Stimulated activated CD4-positive, alpha-beta T cell treated with anti-CD3 and anti-CD28 coated beads, Interleukin-12 subunit alpha, Interleukin-12 subunit beta, amount 100 ng/mL, for 48 hours (primary cell): Measurements from ENCODE around the gene FNDC3B.

ENCODE experiments used
- DNase-seq, 3 donors: peaks; one replicate each; pipeline ENCODE4 v3.0.0-alpha.2; 2020; ENCODE audit warnings: low read depth in 2 of 3, low spot score in 1 of 3

The FNDC3B gene

DNA sequence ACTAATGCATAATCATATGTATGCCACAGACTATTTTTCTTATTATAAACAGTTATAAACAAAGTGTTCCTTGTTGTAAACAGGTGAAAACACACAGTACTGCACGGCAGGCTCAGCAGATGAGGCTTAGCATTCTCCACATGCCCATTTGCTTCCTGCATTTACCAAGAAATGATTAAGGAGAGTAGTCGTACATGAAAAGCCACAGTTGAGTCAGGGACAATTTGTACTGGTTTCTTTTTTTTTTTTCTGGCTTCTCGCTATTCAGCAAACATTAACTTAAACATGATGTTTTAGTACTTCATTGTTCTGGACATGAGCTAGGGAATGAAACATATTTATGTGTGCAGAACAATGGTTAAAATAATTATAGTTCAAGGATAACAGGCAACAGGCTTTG is 345.5 kb downstream of the FNDC3B start:
- DNase-seq, result no peak

DNA sequence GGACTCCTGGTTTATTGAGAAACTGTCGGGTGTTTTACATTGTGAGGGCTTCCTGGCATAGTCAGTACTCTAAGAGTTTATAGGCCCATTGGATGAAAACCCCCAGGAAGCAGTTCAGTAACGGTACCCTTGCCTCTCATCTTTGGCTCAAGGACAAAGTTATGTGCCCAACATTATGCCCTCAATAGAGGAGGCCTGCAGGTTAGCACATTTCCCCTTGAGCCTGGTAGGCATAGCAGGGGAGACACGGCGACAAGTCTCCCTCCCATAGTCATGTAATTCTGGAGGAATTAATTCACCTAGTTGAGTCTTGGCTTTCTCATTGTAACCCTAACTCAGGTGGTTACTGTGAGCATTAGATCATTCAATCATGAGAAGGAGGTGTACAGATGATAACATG is 348.4 kb downstream of the FNDC3B start:
- DNase-seq, result no peak

DNA sequence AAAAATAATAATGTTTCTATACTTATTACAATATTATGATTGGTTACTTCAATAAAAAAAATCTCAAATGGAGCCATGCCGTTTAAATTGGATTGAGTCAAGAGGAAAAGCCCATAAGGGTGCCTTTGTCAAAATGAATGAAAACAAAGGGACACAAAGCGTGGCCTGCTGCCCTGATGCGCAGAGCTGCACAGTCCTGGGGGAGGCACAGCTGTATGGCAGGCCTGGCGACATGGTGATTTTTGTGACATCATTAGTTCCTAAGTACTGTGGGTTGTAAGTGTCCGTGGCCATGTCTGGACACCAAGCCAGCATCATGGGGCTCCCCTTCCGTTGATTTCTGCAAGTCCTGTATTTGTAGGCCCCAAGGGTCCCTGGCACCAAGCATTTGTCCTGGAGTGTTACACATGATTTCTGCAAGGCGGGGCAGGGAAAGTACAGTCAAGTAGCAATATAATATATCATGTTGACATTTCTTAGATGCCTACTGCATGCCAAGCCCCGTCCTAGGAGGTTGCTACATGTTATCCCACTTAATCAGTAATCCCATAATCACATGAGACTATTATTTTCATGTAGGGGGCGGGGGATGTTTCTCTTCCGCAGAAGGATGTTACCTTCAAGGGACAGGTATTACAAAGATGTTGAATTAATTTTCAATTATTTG is 349.2 kb downstream of the FNDC3B start:
- no peak for DNase-seq

DNA sequence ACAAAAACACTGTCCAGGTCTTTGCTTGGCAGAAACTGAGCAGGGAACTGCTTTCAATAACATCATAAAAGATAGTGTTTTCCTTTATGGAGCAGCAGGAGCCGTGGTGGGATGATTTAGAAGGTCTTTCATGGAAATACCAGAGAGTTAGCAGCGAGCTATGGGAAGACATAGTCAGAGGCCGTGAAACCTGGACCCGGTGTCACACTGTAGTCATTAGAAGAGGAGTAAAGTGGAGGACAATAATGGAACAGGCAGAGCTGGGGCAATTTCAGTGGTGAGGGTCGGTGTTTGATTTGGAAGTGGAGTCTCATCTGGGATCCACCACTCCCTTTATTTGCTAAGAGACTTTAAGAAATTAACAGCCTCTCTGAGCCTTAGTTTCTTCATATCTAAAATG is 351.4 kb downstream of the FNDC3B start:
- DNase-seq, result no peak

DNA sequence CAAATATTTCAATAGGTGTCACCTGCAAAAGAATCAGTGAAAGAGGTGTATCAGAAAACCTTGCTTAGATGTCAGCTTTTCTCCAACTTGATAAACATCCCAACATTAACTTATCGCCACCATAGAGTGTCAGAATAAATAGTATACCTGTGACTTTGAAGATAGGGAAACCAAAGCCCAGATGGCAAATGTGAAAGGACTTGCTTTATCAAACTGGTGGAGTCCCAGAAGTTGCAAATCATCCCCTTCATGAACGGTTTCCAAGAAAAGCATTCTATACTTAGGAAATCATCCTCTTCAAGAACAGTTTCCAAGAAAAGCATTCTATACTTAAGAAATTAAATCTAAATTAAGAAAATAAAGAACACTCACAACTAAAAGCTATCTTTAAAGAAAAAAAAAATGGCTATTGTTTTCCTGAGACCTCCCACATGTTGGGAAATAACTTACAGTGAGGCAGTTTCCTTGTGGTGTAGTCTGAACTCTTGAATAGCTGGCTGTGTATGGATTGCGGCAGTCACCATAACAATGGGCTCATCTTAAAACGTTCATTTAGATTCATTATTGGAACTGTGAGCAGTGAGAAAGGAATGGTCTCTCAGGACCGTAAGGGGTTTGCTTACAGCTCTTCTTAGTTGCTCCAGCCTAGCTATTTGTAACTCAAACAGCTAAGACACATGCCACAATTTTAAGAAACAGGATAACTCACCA is 352.4 kb downstream of the FNDC3B start:
- DNase-seq, result no peak

DNA sequence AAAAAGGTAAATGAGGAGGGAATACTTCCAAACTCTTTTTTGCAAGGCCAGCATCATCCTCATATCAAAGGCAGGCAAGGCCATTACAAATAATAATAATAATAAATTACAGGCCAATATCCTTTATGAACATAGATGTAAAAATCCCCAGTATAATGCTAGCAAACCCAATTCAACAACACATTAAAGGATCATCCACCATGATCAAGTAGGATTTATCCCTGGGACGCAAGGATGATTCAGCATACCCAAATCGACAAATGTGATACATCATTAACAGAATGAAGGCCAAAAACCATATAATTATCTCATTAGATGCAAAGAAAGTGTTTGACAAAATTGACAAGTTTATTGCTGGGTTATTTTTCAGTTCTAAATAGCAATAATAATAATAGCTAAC is 355.3 kb downstream of the FNDC3B start:
- no peak for DNase-seq

DNA sequence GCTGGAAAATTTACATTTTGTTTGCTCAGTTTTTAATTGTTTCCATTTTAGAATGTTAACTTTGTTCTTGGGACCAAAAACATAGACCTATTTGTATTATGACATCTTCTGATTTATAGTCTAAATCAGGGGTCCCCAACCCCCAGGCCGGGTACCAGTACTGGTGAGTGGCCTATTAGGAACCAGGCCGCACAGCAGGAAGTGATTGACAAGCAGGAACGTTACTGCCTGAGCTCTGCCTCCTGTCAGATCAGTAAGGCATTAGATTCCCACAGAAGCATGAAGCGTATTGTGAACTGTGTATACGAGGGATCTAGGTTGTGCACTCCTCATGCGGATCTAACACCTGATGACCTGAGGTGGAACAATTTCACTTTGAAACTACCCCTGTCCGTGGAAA is 357.0 kb downstream of the FNDC3B start:
- DNase-seq, result no peak

DNA sequence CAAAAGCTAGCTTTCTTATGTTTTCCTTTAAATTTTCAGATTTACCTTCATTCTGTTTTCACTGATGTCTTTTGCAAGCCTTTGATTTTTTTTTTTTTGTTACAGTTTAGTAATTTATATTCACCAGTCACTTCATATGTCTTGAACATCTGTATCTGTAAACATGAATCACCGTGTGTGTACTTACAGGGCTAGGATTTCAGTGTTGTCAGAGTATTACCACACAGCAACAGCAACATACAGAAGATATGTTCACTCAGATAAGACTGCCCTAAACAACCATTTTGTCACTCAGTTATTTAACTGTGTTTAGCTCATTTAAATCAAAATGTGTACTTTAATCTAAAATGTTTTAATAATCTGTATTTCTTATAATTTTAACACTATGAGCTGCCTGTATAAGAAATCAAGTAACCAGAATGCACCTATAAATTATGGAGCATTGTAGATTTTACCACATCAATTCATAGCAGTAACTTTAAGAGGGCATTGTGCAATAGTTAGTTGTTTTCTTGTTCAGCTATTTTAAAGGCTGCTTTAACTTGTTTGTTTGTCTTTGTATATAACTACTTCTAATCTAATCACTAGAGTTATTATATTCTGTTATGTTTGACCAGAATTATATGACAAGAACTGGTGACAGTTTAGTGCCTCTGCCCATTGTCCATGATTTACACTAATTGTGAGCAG is 358.5 kb downstream of the FNDC3B start:
- no peak for DNase-seq

DNA sequence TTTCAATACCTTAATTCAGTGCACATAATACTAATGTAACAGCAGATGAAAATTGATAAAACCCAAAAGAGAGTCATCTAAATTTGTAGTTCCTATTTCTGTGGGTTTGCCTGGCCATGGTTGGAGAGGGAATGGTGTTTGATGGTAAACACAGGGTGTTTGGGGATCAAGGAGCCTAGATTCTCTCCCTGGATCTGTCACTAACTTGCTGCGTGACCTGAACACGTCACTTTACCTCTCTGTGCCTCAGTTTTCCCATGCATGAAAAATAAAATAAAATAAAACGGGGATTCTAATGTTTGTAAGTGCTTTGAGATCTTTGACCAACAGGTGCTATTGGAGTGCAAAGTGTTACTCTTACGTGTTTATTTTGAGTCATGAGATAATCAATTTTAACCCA is 359.1 kb downstream of the FNDC3B start:
- DNase-seq, result no peak

DNA sequence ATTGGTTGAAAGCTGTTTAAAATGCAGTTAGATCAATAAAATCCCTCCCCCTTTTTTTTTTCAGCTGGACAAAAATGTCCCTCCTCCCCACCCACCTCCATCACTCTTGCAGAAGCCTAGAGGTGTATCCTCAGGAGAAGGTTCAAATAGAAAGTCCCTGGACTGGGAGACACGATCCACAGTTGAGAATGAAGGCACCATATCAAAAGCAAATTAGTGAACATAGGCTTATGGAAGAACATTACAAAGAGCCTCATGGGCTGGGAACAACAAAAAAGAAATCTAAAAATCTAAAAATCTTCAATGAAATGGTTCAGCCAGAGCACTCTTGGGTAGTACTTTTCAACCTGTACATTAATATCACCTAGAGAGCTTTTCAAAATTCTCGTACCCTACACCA is 362.7 kb downstream of the FNDC3B start:
- DNase-seq, result no peak

DNA sequence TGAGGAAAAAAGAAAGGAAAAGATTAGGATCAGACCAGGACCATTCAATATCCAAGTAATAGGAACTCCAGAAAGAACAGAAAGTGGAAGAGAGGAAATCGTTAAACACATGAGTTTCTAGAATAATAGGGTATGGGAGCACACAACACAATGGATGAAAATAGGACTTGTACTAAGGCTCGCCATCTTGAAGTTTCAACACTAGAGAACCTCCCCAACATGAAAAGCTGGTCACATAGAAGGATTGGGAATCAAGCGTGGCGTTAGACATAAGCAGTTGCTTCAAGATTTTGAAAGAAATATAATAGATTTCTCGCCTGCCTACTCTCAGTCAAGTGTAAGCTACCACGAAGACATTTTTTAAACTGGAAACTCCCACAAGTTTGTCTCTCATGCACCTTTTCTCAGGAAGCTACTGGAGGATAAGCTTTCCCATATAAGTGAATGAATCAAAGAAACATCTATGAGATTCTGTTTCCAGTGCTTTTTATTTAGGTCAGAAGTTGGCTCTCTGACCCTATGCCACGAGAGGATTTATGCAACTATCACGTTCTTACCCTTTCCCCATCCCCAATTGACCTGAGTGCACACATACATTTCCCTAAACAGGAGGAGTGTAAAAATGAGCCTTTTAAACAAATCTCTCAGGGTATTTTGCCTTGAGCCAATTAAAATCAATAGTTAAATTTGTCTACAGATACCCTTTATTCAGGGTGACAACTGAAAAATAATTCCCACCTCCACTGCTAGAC is 363.7 kb downstream of the FNDC3B start:
- no peak for DNase-seq

DNA sequence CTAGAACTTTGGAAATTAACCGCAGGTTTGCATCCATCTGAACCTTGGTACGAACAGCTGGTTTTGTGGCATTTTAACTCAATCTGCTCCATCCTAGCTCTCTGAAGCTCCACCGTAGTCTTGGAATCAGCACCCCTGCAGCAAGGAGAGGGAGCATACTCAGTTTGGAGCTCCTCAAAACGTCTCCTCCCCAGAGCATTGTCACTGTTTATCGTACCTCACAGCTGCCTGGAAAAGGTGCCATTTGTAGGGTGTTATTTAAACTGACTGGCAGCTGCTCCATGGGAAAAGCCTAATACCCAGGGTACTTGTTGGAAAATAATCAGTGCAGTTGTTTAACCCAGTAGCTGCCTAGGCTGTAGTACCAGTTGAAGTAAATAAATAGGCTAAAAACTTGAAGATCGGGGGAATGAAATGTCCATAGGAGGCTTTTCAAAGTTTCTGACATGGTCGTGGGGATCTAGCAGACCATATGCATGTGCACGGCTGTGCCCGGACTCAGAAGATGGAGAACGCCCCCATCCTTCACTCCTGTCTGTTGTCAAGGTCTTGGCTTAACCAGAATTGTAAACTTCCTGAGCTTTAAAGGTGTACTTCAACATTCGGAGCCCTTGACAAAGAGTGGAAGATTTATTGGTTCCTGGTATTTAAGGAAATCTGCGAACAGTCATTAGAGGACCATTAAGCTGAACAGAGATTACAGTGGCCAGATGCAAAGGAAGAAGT is 365.0 kb downstream of the FNDC3B start:
- no peak for DNase-seq

DNA sequence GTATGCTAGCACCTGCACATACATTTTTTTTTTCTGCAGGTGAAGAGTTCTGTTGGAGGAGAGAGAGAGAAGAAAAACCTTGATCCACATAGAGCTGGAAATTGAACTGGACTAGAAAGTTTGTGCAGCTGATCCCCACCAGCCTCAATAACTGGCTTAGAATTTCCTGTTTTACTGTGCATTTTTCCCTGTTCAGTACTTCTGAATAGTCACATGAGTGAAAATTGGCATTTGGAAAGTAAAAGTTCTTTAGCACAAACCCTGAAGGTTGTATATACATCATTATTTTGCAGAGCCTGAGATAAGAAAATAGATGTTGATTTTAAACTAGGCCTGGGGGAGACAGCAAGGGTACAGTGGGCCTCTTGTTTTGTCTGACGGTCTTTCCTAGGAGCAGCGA is 366.5 kb downstream of the FNDC3B start:
- no peak for DNase-seq

DNA sequence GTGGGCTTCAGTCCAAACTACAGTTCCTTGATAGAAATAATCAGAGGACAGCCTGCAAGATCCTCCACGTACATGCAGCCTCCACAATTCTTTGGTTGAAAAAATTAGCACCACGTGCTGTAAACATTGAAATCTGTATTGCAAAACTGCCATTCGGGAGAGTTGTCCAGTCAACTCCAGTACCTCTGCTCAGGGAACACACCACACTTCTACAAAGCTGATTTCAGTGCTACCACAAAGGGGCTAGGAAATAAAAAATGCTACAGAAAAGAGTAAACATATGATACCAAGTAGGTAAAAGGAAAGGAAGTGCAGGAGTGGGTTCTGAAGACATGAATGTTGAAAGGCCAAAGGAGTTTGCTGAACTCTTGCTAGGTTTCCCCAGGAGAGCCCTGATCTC is 368.5 kb downstream of the FNDC3B start:
- DNase-seq, result no peak

DNA sequence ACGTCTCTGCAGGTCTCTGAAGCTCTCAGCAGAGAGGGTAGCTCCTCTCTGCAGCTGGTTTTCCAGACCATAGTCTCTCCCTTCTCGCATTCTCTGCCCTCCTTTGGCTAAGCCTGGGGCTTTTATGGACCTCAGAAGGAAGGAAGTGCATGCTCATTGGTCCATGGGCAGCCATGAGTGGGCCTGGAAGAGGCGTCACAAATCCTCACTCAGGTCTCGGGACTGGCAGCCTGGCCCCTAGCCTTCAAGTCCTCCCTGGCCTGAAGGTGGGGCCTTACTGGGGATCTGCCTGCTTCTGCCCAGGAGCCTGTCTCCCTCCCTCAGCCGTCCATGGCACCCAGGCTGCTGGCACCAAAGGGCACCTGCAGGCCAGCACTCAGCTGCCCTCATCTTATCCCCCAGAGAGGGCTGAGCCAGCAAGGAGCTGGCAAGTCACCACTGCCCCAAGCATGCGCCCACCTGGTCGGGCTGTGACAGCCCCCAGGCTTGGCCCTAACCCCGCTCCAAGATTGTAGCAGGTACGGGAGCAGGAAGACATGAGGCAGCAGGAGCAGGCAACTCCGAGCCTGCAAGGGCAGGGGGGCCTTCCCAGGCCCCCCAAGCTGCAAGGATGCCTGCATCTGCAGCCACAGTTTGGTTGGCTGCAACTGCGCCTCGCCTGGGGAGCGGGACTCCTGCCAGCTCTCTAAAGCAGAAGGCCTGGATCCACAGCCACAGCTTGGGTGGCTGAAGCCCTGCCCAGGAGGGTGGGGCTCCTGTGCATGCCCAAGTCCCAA is 371.5 kb downstream of the FNDC3B start:
- DNase-seq, result no peak

DNA sequence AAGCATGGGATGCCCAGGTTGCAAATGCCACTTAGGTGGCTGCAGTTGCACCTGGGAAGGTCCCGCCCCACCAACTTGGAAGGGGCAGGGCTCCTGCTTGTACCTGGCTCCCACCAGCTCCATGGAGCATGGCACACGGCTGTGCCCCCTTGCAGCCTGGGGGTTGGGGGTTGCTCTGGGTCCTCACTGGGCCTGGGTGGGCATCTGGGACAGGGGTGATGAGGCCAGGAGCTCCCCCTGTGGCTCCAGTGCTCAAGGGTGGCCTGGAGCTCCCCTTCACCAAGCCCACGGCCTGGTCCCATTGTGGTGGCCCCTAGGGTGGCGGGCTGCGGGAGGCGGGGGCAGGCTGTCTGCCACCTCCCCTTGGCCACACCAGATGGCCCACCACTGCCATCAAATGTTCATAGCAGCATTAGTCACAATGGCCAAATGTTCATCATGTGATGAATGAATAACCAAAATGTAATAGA is 372.1 kb downstream of the FNDC3B start:
- no peak for DNase-seq

DNA sequence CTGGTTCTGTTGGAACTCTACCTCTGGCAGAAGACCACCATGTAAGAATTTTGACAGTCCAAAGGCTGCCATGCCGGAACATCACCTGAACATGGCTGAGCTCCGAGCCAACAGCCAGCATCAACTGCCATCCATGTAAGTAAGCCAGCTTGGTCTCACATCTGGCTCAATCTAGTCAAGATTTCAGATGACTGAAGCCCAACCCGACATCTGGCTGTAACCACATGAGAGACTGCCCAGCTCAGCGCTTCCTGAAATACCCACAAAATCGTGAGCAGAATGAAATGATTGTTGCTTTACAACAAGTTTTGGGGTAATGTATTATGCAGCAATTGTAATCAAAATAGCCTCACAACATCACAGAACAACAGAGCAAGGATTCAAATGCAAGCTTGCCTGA is 375.9 kb downstream of the FNDC3B start:
- DNase-seq, result no peak

DNA sequence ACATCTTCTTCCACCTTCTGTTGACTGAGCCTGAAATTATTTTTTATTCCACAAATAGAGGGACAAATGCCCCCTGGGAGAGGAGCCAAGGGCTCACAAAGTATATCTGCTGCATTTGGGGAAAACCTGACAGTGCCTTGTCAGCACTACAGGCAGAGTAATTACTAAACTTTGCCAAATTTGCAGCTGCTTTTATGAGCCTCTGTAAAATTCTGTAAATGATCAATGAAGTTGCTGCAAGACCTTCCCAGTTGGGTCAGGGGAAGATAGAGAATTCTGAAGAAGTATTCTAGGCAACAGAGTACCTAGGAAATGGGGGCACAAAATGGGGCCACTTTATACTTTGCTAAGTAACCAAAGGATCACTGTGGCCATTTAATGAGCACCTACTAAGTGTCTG is 398.3 kb downstream of the FNDC3B start:
- no peak for DNase-seq

DNA sequence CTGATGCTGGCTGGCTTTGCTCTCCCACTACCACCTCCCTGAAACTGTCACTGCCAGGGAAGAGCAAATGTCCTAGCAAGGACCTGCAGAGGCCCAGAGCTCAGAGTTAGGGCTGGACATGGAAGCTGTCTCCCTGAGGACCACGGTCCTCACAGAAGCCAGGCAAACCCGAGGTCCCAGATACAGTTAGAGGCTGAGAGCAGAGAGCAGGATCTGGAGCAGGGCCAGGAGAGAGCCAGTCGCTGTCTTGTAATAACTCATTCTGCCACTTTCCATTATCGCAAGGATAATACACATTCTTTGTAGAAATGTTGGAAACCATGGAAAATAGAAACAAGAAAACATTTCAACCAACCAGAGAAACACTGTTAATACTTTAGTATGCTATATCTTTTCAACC is 398.8 kb downstream of the FNDC3B start:
- DNase-seq, result no peak

DNA sequence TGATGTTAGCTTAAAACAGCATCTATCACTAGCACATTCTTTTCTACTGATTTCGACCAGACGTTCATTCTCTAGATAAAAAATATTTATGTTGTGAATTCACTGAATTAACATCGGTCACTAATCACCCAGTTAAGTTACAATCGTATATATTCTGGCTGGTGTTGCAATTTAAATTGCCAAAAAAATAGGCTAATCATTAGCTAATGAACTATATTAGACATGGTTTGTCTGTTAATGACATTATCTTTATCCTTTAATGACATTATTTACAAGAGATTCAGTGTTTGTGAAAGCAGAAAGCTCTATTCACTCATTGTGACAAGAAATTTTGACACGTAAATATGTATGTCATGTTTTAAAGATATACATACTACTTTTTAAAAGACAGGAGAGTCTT is 402.2 kb downstream of the FNDC3B start:
- no peak for DNase-seq
